GM10266 (cell line): Measurements from ENCODE around the gene CLEC3B.
A peak's percentile ranks its signal among the peaks of the same experiment; 100 is the strongest.
"Not testable (repeated sequence)": the region's sequence is repeated elsewhere in the genome, so short reads cannot be mapped to it uniquely, and the experiment has no call there.

Source experiments
- DNase-seq: peaks from one replicate; pipeline ENCODE4 v3.0.0; 2012; ENCODE audit errors: extremely low spot score
- TF ChIP-seq, protein P1 (sequence below): IDR thresholded peaks from 2 replicates; pipeline ENCODE4 v1.5.1; 2012; ENCODE audit warnings: mild to moderate bottlenecking, low read depth; ENCODE audit not compliant: control insufficient read depth, insufficient read depth; ENCODE audit errors: missing control alignments

CLEC3B gene

GRCh38 chr3:45048244-45048643 is 22.1 kb downstream of the CLEC3B start:
- TF ChIP-seq, protein P1, sequence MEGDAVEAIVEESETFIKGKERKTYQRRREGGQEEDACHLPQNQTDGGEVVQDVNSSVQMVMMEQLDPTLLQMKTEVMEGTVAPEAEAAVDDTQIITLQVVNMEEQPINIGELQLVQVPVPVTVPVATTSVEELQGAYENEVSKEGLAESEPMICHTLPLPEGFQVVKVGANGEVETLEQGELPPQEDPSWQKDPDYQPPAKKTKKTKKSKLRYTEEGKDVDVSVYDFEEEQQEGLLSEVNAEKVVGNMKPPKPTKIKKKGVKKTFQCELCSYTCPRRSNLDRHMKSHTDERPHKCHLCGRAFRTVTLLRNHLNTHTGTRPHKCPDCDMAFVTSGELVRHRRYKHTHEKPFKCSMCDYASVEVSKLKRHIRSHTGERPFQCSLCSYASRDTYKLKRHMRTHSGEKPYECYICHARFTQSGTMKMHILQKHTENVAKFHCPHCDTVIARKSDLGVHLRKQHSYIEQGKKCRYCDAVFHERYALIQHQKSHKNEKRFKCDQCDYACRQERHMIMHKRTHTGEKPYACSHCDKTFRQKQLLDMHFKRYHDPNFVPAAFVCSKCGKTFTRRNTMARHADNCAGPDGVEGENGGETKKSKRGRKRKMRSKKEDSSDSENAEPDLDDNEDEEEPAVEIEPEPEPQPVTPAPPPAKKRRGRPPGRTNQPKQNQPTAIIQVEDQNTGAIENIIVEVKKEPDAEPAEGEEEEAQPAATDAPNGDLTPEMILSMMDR = no peak
- DNase-seq = no peak

DNA sequence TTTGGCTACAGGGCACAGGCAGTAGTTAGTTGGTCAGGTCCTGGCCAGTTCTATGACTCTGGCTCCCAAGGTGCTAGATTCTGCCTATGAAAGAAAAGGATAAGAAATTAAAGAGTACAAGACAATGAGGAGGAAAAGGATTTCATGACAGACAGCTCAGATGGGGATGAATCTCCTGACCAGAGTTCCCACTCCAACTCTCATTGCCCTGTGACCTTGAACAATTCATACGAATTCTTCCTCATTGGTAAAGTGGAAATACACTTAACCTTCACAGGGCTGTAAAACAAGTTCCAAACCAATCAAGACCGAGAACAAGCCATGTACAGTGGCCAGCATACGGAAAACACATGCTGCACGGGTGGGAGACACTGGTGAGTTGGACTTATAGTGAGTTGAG is 23.7 kb downstream of the CLEC3B start:
- DNase-seq = no peak
- TF ChIP-seq, protein P1 = no peak

- DNase-seq = no peak
- TF ChIP-seq, protein P1 = no peak
Observed at GRCh38 chr3:45051685-45052084, 25.6 kb downstream of the CLEC3B start.

GRCh38 chr3:45053805-45054195 is 27.7 kb downstream of the CLEC3B start:
- DNase-seq = not testable (repeated sequence)

DNA sequence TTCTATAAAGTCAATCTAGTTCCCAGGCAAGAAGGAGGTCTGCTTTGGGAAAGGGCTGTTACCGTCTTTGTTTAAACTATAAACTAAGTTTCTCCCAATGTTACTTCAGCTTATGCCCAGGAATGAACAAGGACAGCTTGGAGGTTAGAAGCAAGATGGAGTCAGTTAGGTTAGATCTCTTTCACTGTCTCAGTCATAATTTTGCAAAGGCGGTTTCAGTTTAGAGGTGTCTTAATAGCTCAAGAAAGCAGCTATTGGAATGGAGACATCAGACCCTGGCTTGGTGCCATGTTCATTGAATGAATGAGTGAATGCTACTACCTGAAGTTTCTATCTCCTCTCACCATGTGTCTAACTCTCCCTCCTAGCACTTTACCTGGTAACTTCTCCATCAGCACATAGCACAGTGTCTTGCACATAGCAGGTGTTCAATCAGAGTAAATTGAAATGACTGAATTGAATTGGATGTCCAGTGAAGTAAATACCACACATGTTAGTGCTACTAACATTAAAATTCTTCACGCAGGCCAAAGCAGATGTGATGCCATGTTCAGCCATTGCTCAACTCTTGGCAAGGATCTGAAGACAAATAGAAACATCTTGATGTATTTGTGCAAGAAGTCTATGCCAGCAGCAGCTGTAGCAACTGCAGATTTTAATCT is 28.2 kb downstream of the CLEC3B start:
- DNase-seq = no peak
- TF ChIP-seq, protein P1 = no peak

GRCh38 chr3:45055032-45055410 is 28.9 kb downstream of the CLEC3B start:
- TF ChIP-seq, protein P1 = no peak
- no peak for DNase-seq

DNA sequence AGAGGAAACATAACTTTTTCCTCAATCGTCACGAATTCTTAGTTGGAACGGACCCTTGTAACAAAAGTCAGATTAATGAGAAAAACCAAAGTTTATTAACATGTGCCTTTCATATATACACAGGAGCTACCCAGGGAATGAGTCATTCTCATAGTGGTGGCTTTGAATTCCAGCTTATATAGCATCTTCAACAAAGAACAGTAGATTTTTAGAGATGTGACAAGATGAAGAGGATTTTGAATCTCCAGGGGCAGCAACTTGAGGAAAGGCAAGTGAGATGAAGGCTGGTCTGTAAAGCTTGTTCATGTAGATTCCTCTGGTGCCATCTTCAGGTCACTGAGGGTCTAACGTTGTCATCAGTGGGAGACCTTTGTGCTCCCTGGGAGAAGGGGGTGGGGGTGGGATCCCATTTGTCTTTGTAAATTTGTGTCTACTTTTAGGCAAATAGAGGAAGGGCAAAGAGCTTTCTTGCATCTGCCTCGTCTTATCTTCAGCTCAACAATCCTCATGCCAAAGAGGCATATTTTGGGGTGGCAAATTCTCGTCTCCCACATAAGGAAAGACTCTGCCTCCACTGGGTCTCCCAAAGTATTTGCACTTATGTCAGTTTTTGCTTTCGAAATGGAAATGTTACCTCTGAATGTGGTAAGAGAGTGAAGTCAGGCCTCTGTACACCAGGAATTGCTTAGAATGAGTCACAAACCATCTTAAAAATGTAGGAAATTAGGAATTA is 29.5 kb downstream of the CLEC3B start:
- DNase-seq = no peak
- TF ChIP-seq, protein P1 = peak; percentile 29
